ENCODE measurements around the gene PPM1K. TPM values are rescaled to one million over a fixed set of nuclear protein-coding genes. Genes with fewer than 3 reads are reported as not detected.

The PPM1K gene
- total and polyA plus RNA-seq, 10 donors = 13.4 to 73.5 (median 45.0) TPM

- H3K9me3 ChIP-seq = no peaks in the 10 kb centered on the region
- TF ChIP-seq POLR2A (IDR thresholded peaks at IDR 0.05) (no peak), CTCF (IDR thresholded peaks at IDR 0.05 in 8 of 11, conservative IDR thresholded peaks at IDR 0.05 in 3 of 11) (no peak), POLR2AphosphoS5 (IDR thresholded peaks at IDR 0.05) (no peak)
- DNase-seq = no peak
- H3K4me3 ChIP-seq = no peak overlapping the region
- H3K27ac ChIP-seq = no peak overlapping the region
- WGBS, 5 donors = 68 to 93% (median 81%) methylated on average over 2 of the region's 2 CpGs
- H3K4me1 ChIP-seq = peaks cover 0 to 15% (median 3%) of the 10 kb centered on the region in 6 donors
- no peaks in the 10 kb centered on the region for H3K36me3 ChIP-seq
- intact Hi-C loops (cut with DNase I; ENCODE audit: low total_unique reads) = no loop called here
- H3K27me3 ChIP-seq (replicated peaks in 1 of 7) = no peaks in the 10 kb centered on the region
Measured at GRCh38 chr4:88246600-88246999, 37.8 kb downstream of the PPM1K start.

- H3K36me3 ChIP-seq = no peaks in the 10 kb centered on the region
- no peaks in the 10 kb centered on the region for H3K9me3 ChIP-seq
- peaks cover 0 to 15% (median 3%) of the 10 kb centered on the region in 6 donors for H3K4me1 ChIP-seq
- 56 to 73% (median 61%) methylated on average over 9 to 17 of the region's 17 CpGs for WGBS, 5 donors
- peak; percentile 89 for DNase-seq
- H3K27me3 ChIP-seq (replicated peaks in 1 of 7) = no peaks in the 10 kb centered on the region
- peak overlapping the region in 3 of 8 donors; percentile 19 to 58 (median 23) for H3K4me3 ChIP-seq
- TF ChIP-seq POLR2A (IDR thresholded peaks at IDR 0.05) (no peak), CTCF (IDR thresholded peaks at IDR 0.05 in 8 of 11, conservative IDR thresholded peaks at IDR 0.05 in 3 of 11) (no peak), POLR2AphosphoS5 (IDR thresholded peaks at IDR 0.05) (no peak)
- peak overlapping the region in 2 of 8 donors; percentile 7 to 11 for H3K27ac ChIP-seq
- intact Hi-C loops (cut with DNase I; ENCODE audit: low total_unique reads) = no loop called here
Measured at GRCh38 chr4:88244816-88245579, 39.4 kb downstream of the PPM1K start.

DNA sequence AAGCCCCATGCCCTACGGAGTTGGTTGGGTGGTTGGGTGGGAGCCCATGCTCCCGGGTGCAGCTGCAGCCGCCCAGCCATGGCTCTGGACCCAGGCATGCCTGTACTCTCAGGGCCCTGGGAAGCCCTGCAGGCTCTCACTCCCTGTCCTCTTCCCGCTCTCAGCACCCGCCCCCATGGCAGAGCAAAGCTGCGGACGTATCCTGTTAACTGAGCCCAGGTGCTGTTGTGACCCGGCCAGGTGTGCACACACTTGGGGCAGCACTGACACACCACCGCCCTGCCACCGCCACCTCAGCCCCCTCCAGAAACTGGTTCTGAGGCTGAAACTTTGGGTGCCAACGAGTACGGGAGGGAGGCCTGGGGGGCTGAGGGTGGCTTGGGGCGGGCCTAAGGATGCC lies 40.3 kb downstream of the PPM1K start:
- Histone ChIP-seq H3K9me3 (no peaks in the 10 kb centered on the region), H3K36me3 (no peaks in the 10 kb centered on the region), H3K4me1 (peaks cover 0 to 15% (median 3%) of the 10 kb centered on the region in 6 donors), H3K27ac (no peak overlapping the region), H3K27me3 (replicated peaks in 1 of 7) (no peaks in the 10 kb centered on the region), H3K4me3 (no peak overlapping the region)
- TF ChIP-seq POLR2AphosphoS5 (IDR thresholded peaks at IDR 0.05) (no peak), POLR2A (IDR thresholded peaks at IDR 0.05) (no peak), CTCF (IDR thresholded peaks at IDR 0.05 in 8 of 11, conservative IDR thresholded peaks at IDR 0.05 in 3 of 11) (no peak)
- DNase-seq = no peak
- WGBS, 5 donors = 87 to 92% (median 88%) methylated on average over 10 to 13 of the region's 13 CpGs
- intact Hi-C loops (cut with DNase I; ENCODE audit: low total_unique reads) = no loop called here

DNA sequence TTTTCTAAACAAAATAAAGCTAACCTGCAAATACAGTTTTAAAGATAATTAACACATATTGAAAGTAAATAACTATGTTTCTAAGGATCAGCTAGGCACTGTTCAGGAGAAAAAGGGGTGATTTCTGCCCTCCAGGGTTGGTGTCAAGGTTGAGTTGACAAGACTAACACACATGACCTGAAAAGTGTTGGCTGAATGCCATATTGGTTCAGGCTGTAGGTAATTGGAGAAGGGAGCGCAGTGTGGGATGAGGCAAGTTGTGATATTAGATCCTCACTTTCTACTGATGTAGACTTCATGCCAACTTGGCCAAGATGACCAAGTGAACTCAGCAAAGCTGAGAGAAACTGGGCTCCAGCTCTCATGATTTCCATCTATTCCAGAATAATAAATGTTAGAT lies 42.2 kb downstream of the PPM1K start:
- Histone ChIP-seq H3K9me3 (peaks cover 0 to 3% (median 0%) of the 10 kb centered on the region in 8 donors), H3K4me1 (peaks cover 0 to 15% (median 3%) of the 10 kb centered on the region in 6 donors), H3K27ac (no peak overlapping the region), H3K36me3 (no peaks in the 10 kb centered on the region), H3K27me3 (replicated peaks in 1 of 7) (no peaks in the 10 kb centered on the region), H3K4me3 (no peak overlapping the region)
- no peak for DNase-seq
- intact Hi-C loops (cut with DNase I; ENCODE audit: low total_unique reads) = no loop called here
- no peak for TF ChIP-seq POLR2AphosphoS5 (IDR thresholded peaks at IDR 0.05)
- no peak for TF ChIP-seq CTCF (IDR thresholded peaks at IDR 0.05 in 8 of 11, conservative IDR thresholded peaks at IDR 0.05 in 3 of 11)
- no peak for TF ChIP-seq POLR2A (IDR thresholded peaks at IDR 0.05)
- 95 to 100% (median 100%) methylated on average over 1 of the region's 1 CpG for WGBS, 5 donors
